ENCODE results near the gene E4F1.

GRCh38 chr16:2204416-2205103, 18.8 kb upstream of the E4F1 start:
- TF ChIP-seq PHF21A (CRISPR knock-in tag; IDR thresholded peaks at IDR 0.05) (no peak), ZNF569 (CRISPR knock-in tag; IDR thresholded peaks at IDR 0.05; ENCODE audit: borderline replicate concordance) (no peak), ZNF737 (CRISPR knock-in tag; IDR thresholded peaks at IDR 0.05; ENCODE audit: borderline replicate concordance) (no peak), CTCF (CRISPR knock-in tag; IDR thresholded peaks at IDR 0.05) (no peak), POLR2G (IDR thresholded peaks at IDR 0.05; ENCODE audit: low read depth, low read length) (no peak), ATF3 (CRISPR knock-in tag; IDR thresholded peaks at IDR 0.05) (no peak), ZIK1 (CRISPR knock-in tag; IDR thresholded peaks at IDR 0.05; ENCODE audit: borderline replicate concordance, low read depth) (no peak), BORCS8-MEF2B (CRISPR knock-in tag; IDR thresholded peaks at IDR 0.05) (no peak)
- TF ChIP-seq, protein P1, sequence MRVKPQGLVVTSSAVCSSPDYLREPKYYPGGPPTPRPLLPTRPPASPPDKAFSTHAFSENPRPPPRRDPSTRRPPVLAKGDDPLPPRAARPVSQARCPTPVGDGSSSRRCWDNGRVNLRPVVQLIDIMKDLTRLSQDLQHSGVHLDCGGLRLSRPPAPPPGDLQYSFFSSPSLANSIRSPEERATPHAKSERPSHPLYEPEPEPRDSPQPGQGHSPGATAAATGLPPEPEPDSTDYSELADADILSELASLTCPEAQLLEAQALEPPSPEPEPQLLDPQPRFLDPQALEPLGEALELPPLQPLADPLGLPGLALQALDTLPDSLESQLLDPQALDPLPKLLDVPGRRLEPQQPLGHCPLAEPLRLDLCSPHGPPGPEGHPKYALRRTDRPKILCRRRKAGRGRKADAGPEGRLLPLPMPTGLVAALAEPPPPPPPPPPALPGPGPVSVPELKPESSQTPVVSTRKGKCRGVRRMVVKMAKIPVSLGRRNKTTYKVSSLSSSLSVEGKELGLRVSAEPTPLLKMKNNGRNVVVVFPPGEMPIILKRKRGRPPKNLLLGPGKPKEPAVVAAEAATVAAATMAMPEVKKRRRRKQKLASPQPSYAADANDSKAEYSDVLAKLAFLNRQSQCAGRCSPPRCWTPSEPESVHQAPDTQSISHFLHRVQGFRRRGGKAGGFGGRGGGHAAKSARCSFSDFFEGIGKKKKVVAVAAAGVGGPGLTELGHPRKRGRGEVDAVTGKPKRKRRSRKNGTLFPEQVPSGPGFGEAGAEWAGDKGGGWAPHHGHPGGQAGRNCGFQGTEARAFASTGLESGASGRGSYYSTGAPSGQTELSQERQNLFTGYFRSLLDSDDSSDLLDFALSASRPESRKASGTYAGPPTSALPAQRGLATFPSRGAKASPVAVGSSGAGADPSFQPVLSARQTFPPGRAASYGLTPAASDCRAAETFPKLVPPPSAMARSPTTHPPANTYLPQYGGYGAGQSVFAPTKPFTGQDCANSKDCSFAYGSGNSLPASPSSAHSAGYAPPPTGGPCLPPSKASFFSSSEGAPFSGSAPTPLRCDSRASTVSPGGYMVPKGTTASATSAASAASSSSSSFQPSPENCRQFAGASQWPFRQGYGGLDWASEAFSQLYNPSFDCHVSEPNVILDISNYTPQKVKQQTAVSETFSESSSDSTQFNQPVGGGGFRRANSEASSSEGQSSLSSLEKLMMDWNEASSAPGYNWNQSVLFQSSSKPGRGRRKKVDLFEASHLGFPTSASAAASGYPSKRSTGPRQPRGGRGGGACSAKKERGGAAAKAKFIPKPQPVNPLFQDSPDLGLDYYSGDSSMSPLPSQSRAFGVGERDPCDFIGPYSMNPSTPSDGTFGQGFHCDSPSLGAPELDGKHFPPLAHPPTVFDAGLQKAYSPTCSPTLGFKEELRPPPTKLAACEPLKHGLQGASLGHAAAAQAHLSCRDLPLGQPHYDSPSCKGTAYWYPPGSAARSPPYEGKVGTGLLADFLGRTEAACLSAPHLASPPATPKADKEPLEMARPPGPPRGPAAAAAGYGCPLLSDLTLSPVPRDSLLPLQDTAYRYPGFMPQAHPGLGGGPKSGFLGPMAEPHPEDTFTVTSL (CRISPR knock-in tag; IDR thresholded peaks at IDR 0.05; ENCODE audit: borderline replicate concordance) = no peak
